Skeletal muscle tissue (tissue), 4 donors: ENCODE results near the gene HBG1. TPM values are rescaled to one million over a fixed set of nuclear protein-coding genes. Genes with fewer than 3 reads are reported as not detected.

Experiments used
- H3K27ac ChIP-seq: one replicate; pipeline ENCODE4 v1.7.0; 2013; ENCODE audit warnings: mild to moderate bottlenecking, low read depth, low read length, inconsistent platforms
- H3K27me3 ChIP-seq, 3 donors: one replicate each; pipeline ENCODE4 v1.7.0; 2013; ENCODE audit warnings: low read length in 3 of 3; ENCODE audit not compliant: control insufficient read depth in 3 of 3, insufficient read depth in 3 of 3
- H3K36me3 ChIP-seq, 3 donors: one replicate each; pipeline ENCODE4 v1.7.0; 2013; ENCODE audit warnings: low read length in 3 of 3; ENCODE audit not compliant: control insufficient read depth in 3 of 3, insufficient read depth in 3 of 3
- H3K4me1 ChIP-seq, 3 donors: one replicate each; pipeline ENCODE4 v1.7.0; 2013; ENCODE audit warnings: low read length in 3 of 3, mild to moderate bottlenecking in 3 of 3; ENCODE audit not compliant: control insufficient read depth in 3 of 3, insufficient read depth in 3 of 3
- H3K4me3 ChIP-seq, 3 donors: one replicate each; pipeline ENCODE4 v1.7.0; 2013; ENCODE audit warnings: low read length in 3 of 3
- H3K9ac ChIP-seq, 3 donors: one replicate each; pipeline ENCODE4 v1.7.0; 2013; ENCODE audit warnings: low read length in 3 of 3, mild to moderate bottlenecking in 3 of 3, moderate library complexity in 2 of 3, low read depth in 1 of 3
- H3K9me3 ChIP-seq, 3 donors: one replicate each; pipeline ENCODE4 v1.7.0; 2013; ENCODE audit warnings: low read length in 3 of 3; ENCODE audit not compliant: control insufficient read depth in 3 of 3
- total RNA-seq: library from RNA; depleted of rRNA; stranded (reverse); fragments of >200 nt; gene quantifications from one replicate; pipeline ENCODE4 v1.2.3, GENCODE V29; 2014
- donor health status: Osteomylitis.

Gene HBG1
- total RNA-seq, 1 donor from 2014 or later, result 24.5 TPM

DNA sequence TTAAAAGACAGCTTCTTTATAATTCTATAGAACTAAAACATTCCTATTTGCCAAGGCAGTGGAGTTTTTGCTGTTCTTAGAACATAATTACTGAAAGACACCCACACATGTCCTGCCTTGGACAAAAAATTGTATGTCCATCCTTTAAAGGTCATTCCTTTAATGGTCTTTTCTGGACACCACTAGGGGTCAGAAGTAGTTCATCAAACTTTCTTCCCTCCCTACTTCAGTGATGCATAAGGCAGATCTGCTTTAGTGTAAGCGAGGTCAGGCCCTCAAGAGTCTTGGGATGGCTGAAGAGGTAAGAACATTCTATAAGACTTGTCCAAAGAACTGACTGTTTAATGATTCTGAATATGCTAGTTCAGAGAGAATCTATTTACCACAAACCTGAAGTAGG is 44.9 kb downstream of the HBG1 start:
- no peaks in the 10 kb centered on the region for H3K4me1 ChIP-seq
- H3K36me3 ChIP-seq, result no peaks in the 10 kb centered on the region
- no peaks in the 10 kb centered on the region for H3K27me3 ChIP-seq
- no peak overlapping the region for H3K4me3 ChIP-seq
- no peak overlapping the region for H3K9ac ChIP-seq
- H3K9me3 ChIP-seq, result no peaks in the 10 kb centered on the region
- H3K27ac ChIP-seq, result no peak overlapping the region

DNA sequence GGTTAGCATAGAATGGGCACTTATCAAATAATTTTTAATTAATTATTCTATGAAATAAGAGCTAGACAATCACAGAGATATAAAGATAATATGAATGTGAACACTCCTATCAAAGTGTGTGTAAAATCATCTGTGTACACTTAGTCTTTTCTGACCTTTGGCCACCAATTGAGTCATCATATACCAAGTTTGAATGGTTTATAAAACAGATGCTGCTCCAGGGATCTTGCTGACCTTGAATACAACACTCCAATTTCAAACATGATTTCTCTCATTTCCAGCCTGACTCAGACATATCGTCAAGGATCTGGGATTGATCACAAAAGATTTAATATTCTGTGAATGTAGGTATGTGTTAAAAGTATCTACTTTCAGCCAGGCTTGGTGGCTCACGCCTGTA is 46.3 kb downstream of the HBG1 start:
- H3K27ac ChIP-seq, result no peak overlapping the region
- H3K4me3 ChIP-seq, result no peak overlapping the region
- H3K27me3 ChIP-seq, result no peaks in the 10 kb centered on the region
- H3K9ac ChIP-seq, result no peak overlapping the region
- no peaks in the 10 kb centered on the region for H3K9me3 ChIP-seq
- H3K4me1 ChIP-seq, result no peaks in the 10 kb centered on the region
- H3K36me3 ChIP-seq, result no peaks in the 10 kb centered on the region

DNA sequence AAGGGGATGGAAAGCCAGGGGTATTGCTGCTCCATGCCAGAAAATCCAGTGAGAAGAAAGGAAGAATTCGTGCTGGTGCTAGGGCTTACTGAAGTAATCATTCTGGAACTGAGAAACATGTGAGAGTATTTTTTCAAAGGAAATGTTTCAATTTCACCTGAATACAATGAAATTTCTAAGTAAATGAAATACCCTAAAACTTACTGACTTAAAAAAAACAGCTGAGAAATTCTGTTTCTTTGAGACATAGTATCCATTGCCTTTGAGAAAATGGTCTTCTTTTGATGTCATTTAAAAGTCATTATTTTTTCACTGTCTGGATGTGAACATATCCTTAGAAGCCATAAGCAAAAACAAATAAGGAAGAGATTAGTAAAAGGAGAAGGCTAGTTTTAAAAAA is 49.1 kb downstream of the HBG1 start, which contains the start of gene OR51V1:
Gene OR51V1, minus strand, starts transcription at position 101 of the 400 bp plus-strand sequence. Its CDS starts 0 bp downstream, at position 101.
- H3K9me3 ChIP-seq, result no peaks in the 10 kb centered on the region
- H3K36me3 ChIP-seq, result no peaks in the 10 kb centered on the region
- no peak within 1 kb of the TSS for H3K27ac ChIP-seq
- H3K9ac ChIP-seq, result no peak within 1 kb of the TSS
- H3K27me3 ChIP-seq, result no peaks in the 10 kb centered on the region
- no peaks in the 10 kb centered on the region for H3K4me1 ChIP-seq
- H3K4me3 ChIP-seq, result no peak within 1 kb of the TSS

DNA sequence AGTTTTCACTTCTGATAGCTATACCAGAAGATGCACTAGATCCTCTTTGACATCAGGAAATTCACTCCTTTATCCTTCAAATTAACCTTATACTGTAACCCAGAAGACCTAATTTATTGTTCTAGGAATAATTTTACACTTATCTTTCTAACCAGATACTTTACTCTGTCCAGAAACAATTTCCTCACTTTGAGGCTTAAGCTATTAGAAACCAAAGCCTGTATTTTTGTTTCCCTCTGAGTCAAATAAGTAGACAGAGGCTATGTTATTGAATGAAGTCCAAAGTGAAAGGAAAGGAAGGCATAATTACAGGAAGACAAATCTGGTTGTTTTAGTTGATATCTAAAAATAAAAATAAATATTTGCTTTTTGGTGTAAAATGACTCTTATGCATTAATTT is 51.4 kb downstream of the HBG1 start:
- Histone ChIP-seq H3K4me1 (no peaks in the 10 kb centered on the region), H3K9me3 (no peaks in the 10 kb centered on the region), H3K9ac (no peak overlapping the region), H3K27ac (no peak overlapping the region), H3K36me3 (no peaks in the 10 kb centered on the region), H3K4me3 (no peak overlapping the region), H3K27me3 (no peaks in the 10 kb centered on the region)

Other genes with a start within 250 kb of the HBG1 start
- gene OR52J3, start 203.3 kb downstream of the HBG1 start, total RNA-seq, result not detected
- not detected for gene OR52E2, start 190.2 kb downstream of the HBG1 start, total RNA-seq
- gene OR52E1, start 180.3 kb downstream of the HBG1 start, total RNA-seq, result not detected
- gene OR52A5, start 111.5 kb downstream of the HBG1 start, total RNA-seq, result not detected
- not detected for gene OR52A1, start 95.1 kb downstream of the HBG1 start, total RNA-seq
- not detected for gene OR51V1, start 49.2 kb downstream of the HBG1 start, total RNA-seq
- 3,814 TPM for gene HBB, start 22.8 kb downstream of the HBG1 start, total RNA-seq
- gene HBD, start 15.4 kb downstream of the HBG1 start, total RNA-seq, result not detected
- 17,934 TPM for gene HBG2, start 4.9 kb upstream of the HBG1 start, total RNA-seq
- 84.0 TPM for gene HBE1, start 20.1 kb upstream of the HBG1 start, total RNA-seq
- 0.52 TPM for gene OR51B4, start 52.1 kb upstream of the HBG1 start, total RNA-seq
- not detected for gene OR51B2, start 74.4 kb upstream of the HBG1 start, total RNA-seq
- 0.52 TPM for gene OR51B5, start 93.7 kb upstream of the HBG1 start, total RNA-seq
- gene OR51B6, start 101.7 kb upstream of the HBG1 start, total RNA-seq, result not detected
- gene OR51M1, start 134.0 kb upstream of the HBG1 start, total RNA-seq, result not detected
- not detected for gene OR51Q1, start 172.3 kb upstream of the HBG1 start, total RNA-seq
- 0.52 TPM for gene OR51I1, start 191.7 kb upstream of the HBG1 start, total RNA-seq
- not detected for gene OR51I2, start 199.5 kb upstream of the HBG1 start, total RNA-seq
- not detected for gene OR52D1, start 238.8 kb upstream of the HBG1 start, total RNA-seq